Psoas muscle (tissue), 8 donors: ENCODE data around the gene ANKRD16. TPM values are rescaled to one million over a fixed set of nuclear protein-coding genes. Genes with fewer than 3 reads are reported as not detected.
A peak's percentile ranks its signal among the peaks of the same experiment; 100 is the strongest.

Experiments
- ATAC-seq, 4 donors: fragments of 200-7000 bp; cut with Tn5 transposase; one replicate each; pipeline ENCODE4 v1.9.1; 2020; ENCODE audit warnings: moderate library complexity in 3 of 4, mild to moderate bottlenecking in 2 of 4
- DNase-seq, 2 donors: peaks; one replicate each; pipeline ENCODE4 v3.0.0-alpha.2; 2020
- H3K27ac ChIP-seq: fragments of 200-600 bp; one replicate; pipeline ENCODE4 v1.8.0; 2022
- H3K27me3 ChIP-seq, 3 donors: fragments of 200-600 bp in 1 of 3; one replicate each; pipeline versions ENCODE4 v1.6.1 to v1.8.0; 2013 to 2022; ENCODE audit warnings: low read length in 2 of 3, mild to moderate bottlenecking in 2 of 3, moderate library complexity in 1 of 3; ENCODE audit not compliant: insufficient read depth in 3 of 3
- H3K36me3 ChIP-seq, 2 donors: fragments of 200-600 bp in 1 of 2; one replicate each; pipeline versions ENCODE4 v1.6.1 to v1.8.0; 2013 to 2022; ENCODE audit warnings: low read depth in 1 of 2, mild to moderate bottlenecking in 1 of 2, moderate library complexity in 1 of 2; ENCODE audit not compliant: insufficient read depth in 1 of 2
- H3K4me1 ChIP-seq: fragments of 200-600 bp; one replicate; pipeline ENCODE4 v1.8.0; 2022
- H3K4me3 ChIP-seq: fragments of 200-600 bp; one replicate; pipeline ENCODE4 v1.8.0; 2022; ENCODE audit warnings: mild to moderate bottlenecking
- H3K9me3 ChIP-seq: fragments of 200-600 bp; one replicate; pipeline ENCODE4 v1.8.0; 2022
- WGBS, 3 donors: extraction: QIAGEN DNeasy Blood & Tissue Kit; methylation state at CpG; one replicate each; pipeline versions ENCODE4 v1.1.6 to v1.1.7; 2013; 5-methylcytosine and 5-hydroxymethylcytosine counted together
- intact Hi-C, 2 donors: fragments of 100-400 bp; cut with DNase I; formaldehyde crosslinking; loops; one replicate each; pipeline versions ENCODE4 v1.11.0 to v1.14.2; 2022
- polyA plus RNA-seq, 3 donors: library from polyadenylated mRNA; stranded (reverse); fragments of 200-250 nt; gene quantifications; one replicate each; pipeline ENCODE4 v1.2.3, GENCODE V29; 2013
- total RNA-seq, 4 donors: library from RNA; stranded (reverse); fragmentation: NEBNext Ultra II Directional in 2 of 4; extraction: Animal tissue kit (Norgen Biotek cat#: 25700) in 2 of 4; gene quantifications; one replicate each; pipeline versions ENCODE4 v1.2.1 to v1.2.4, GENCODE V29; 2021 to 2023
- TF ChIP-seq, protein P1 (sequence below): fragments of 200-600 bp; IDR thresholded peaks from one replicate; pipeline ENCODE4 v1.8.0; 2022; ENCODE audit warnings: antibody characterized with exemption
- donor health status: healthy with polysubstance abuse.
- donor health status: DM: no; HTN: no; CAD: no; lungs with moderate emphysema.
- donor health status: Bipolar disorder and iron deficiency.
- donor health status: healthy.
- donor health status: DM: yes; HTN: yes; CAD: no.
- donor health status: DM: no; HTN: no; CAD: no.
- donor health status: DM: no; HTN: no; CAD: no.
- donor health status: DM: yes; HTN: yes; CAD: no.

ANKRD16 gene
- total and polyA plus RNA-seq, 7 donors: 2.8 to 4.6 (median 3.7) TPM

DNA sequence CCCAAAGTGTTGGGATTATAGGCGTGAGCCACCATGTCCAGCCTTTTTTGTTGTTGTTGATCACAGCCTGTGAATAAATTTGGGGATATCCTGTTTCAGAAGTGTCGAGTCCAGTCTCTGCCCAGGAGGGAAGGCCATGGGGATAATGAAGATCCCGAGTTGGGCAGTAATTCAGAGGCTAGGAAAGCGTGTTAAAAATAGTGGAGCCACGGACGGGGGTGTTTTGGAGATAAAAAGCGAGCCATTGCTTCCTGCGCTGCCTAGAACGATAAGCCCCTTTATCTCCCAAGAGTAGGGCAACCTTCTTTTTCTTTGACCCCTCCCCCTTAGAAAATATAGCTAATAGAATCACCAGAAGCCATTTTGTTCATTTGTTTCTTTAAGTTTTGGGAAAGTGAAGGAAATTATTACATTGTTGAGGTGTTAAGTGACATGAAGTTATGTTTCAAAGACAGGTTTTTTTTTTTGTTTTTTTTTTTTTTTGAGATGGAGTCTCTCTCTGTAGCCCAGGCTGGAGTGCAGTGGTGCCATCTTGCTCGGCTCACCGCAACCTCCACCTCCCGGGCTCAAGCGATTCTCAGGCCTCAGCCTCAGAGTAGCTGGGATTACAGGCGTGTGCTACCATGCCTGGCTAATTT, 44.3 kb upstream of the ANKRD16 start:
- no peaks in the 10 kb centered on the region for H3K4me1 ChIP-seq
- 86 to 93% (median 91%) methylated on average over 14 of the region's 14 CpGs for WGBS, 3 donors
- DNase-seq: no peak
- H3K27me3 ChIP-seq: no peaks in the 10 kb centered on the region
- TF ChIP-seq, protein P1, sequence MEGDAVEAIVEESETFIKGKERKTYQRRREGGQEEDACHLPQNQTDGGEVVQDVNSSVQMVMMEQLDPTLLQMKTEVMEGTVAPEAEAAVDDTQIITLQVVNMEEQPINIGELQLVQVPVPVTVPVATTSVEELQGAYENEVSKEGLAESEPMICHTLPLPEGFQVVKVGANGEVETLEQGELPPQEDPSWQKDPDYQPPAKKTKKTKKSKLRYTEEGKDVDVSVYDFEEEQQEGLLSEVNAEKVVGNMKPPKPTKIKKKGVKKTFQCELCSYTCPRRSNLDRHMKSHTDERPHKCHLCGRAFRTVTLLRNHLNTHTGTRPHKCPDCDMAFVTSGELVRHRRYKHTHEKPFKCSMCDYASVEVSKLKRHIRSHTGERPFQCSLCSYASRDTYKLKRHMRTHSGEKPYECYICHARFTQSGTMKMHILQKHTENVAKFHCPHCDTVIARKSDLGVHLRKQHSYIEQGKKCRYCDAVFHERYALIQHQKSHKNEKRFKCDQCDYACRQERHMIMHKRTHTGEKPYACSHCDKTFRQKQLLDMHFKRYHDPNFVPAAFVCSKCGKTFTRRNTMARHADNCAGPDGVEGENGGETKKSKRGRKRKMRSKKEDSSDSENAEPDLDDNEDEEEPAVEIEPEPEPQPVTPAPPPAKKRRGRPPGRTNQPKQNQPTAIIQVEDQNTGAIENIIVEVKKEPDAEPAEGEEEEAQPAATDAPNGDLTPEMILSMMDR: no peak
- no peak overlapping the region for H3K27ac ChIP-seq
- ATAC-seq: no peak
- no peaks in the 10 kb centered on the region for H3K9me3 ChIP-seq
- intact Hi-C loops: no loop called here
- peaks cover 9 to 96% of the 10 kb centered on the region in 2 donors for H3K36me3 ChIP-seq
- no peak overlapping the region for H3K4me3 ChIP-seq

GRCh38 chr10:5932345-5932744, 42.7 kb upstream of the ANKRD16 start:
- ATAC-seq (no peak), DNase-seq (peak in 1 of 2 donors; percentile 11)
- H3K36me3 ChIP-seq: peaks cover 13 to 96% of the 10 kb centered on the region in 2 donors
- H3K27ac ChIP-seq: no peak overlapping the region
- no peaks in the 10 kb centered on the region for H3K4me1 ChIP-seq
- no peak overlapping the region for H3K4me3 ChIP-seq
- H3K27me3 ChIP-seq: no peaks in the 10 kb centered on the region
- TF ChIP-seq, protein P1: no peak
- WGBS, 3 donors: 85 to 90% (median 88%) methylated on average over 5 of the region's 5 CpGs
- no peaks in the 10 kb centered on the region for H3K9me3 ChIP-seq
- intact Hi-C loops: no loop called here

GRCh38 chr10:5930272-5930671, 40.6 kb upstream of the ANKRD16 start:
- Histone ChIP-seq H3K27ac (no peak overlapping the region), H3K27me3 (no peaks in the 10 kb centered on the region), H3K36me3 (peaks cover 10 to 96% of the 10 kb centered on the region in 2 donors), H3K9me3 (no peaks in the 10 kb centered on the region), H3K4me1 (no peaks in the 10 kb centered on the region), H3K4me3 (no peak overlapping the region)
- TF ChIP-seq, protein P1: no peak
- 76 to 85% (median 80%) methylated on average over 11 of the region's 11 CpGs for WGBS, 3 donors
- DNase-seq (no peak), ATAC-seq (peak; percentile 76 to 89 (median 81))
- intact Hi-C loops: no loop called here

- Histone ChIP-seq H3K9me3 (no peaks in the 10 kb centered on the region), H3K27ac (no peak overlapping the region), H3K36me3 (peaks cover 14 to 96% of the 10 kb centered on the region in 2 donors), H3K27me3 (no peaks in the 10 kb centered on the region), H3K4me3 (no peak overlapping the region), H3K4me1 (no peaks in the 10 kb centered on the region)
- TF ChIP-seq, protein P1: no peak
- WGBS, 3 donors: 66 to 80% (median 75%) methylated on average over 8 of the region's 8 CpGs
- intact Hi-C loops: no loop called here
- ATAC-seq: no peak
- DNase-seq: no peak
These were observed 39.7 kb upstream of the ANKRD16 start for GRCh38 chr10:5929442-5929841.

- no peak overlapping the region for H3K27ac ChIP-seq
- H3K4me1 ChIP-seq: no peaks in the 10 kb centered on the region
- H3K9me3 ChIP-seq: no peaks in the 10 kb centered on the region
- TF ChIP-seq, protein P1: no peak
- no peak overlapping the region for H3K4me3 ChIP-seq
- intact Hi-C loops: no loop called here
- no peaks in the 10 kb centered on the region for H3K27me3 ChIP-seq
- ATAC-seq (no peak), DNase-seq (no peak)
- H3K36me3 ChIP-seq: peaks cover 14 to 99% of the 10 kb centered on the region in 2 donors
- WGBS, 3 donors: 59 to 72% (median 72%) methylated on average over 8 of the region's 8 CpGs
These were observed 37.6 kb upstream of the ANKRD16 start for GRCh38 chr10:5927306-5927705.
